Spleen (tissue), 7 donors: Measurements from ENCODE around the gene RNF181.

Experiments used
- CTCF ChIP-seq, 11 experiments: fragments of 200-600 bp in 7 of 11; fragments of 450-650 bp in 4 of 11; sonication (generic) in 4 of 11; IDR thresholded peaks in 8 of 11; conservative IDR thresholded peaks in 3 of 11; 1 replicate in 7 of 11; 2 replicates in 4 of 11; pipeline versions ENCODE4 v1.4.0 to v1.8.0; 2016 to 2021; ENCODE audit warnings: antibody characterized with exemption in 11 of 11, inconsistent platforms in 4 of 11, mild to moderate bottlenecking in 1 of 11
- POLR2AphosphoS5 ChIP-seq, 3 donors: sonication (generic); formaldehyde crosslinking; IDR thresholded peaks; one replicate each; pipeline ENCODE4 v1.5.1; 2017; ENCODE audit warnings: antibody characterized with exemption in 3 of 3
- donor health status: DM: no; HTN: no; CAD: no; lungs with moderate emphysema.
- donor health status: DM: no; HTN: no; CAD: no.
- donor health status: DM: no; HTN: no; CAD: no.

GRCh38 chr2:85577063-85577385 is 18.5 kb upstream of the RNF181 start:
- TF ChIP-seq POLR2AphosphoS5 (IDR thresholded peaks at IDR 0.05), result no peak
- no peak for TF ChIP-seq CTCF (IDR thresholded peaks at IDR 0.05 in 8 of 11, conservative IDR thresholded peaks at IDR 0.05 in 3 of 11)
